ENCODE measurements around the gene GPATCH8. TPM values are rescaled to one million over a fixed set of nuclear protein-coding genes. Genes with fewer than 3 reads are reported as not detected.

Gene GPATCH8
- total RNA-seq, 2 donors from 2014 or later, result 25.7 to 33.9 TPM

DNA sequence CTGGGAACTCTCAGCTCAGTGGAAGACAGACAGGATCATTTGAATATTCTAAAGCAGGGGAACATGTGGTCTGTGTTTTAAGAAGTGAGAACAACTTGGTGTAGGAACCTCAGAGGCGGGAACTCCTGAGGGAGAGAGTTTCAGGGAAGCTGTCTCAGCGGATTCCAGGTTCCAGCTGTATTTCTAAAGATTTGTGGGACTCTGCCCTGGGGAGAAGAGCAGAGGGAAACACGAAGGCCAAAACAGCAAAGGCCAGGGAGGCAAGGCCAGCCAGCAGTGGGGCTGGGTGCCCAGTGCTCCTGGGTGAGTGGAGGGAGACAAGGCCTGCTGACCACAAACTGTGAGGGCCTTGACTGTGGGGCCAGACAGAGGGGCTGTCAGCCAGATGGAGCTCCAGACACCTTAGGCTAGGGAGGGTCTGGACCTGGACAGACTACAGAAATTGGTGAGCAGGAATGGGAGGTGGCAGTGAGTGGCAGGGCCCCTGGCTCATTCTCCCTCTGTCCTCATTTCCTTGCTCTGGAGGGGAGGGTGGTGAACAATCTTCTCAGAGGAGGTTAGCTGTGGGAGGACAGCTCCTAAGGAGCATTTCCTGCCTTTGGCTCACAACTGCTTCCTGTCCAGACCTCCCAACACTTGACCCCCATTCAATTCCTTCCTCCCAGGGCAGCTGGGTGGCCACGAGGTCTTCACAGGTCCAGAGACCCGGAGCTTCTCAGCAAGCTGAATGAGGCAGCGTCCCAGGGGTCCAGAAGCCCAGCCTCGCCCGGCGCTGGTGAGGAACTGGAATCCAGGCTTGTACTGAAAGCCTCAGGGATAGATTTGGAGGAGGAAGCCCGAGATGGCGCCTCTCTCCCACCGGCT lies 33.1 kb upstream of the GPATCH8 start:
- peak in 1 of 4 donors; percentile 31 for DNase-seq
- TF ChIP-seq, protein P1, sequence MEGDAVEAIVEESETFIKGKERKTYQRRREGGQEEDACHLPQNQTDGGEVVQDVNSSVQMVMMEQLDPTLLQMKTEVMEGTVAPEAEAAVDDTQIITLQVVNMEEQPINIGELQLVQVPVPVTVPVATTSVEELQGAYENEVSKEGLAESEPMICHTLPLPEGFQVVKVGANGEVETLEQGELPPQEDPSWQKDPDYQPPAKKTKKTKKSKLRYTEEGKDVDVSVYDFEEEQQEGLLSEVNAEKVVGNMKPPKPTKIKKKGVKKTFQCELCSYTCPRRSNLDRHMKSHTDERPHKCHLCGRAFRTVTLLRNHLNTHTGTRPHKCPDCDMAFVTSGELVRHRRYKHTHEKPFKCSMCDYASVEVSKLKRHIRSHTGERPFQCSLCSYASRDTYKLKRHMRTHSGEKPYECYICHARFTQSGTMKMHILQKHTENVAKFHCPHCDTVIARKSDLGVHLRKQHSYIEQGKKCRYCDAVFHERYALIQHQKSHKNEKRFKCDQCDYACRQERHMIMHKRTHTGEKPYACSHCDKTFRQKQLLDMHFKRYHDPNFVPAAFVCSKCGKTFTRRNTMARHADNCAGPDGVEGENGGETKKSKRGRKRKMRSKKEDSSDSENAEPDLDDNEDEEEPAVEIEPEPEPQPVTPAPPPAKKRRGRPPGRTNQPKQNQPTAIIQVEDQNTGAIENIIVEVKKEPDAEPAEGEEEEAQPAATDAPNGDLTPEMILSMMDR (IDR thresholded peaks at IDR 0.05), result no peak
- TF ChIP-seq POLR2A (IDR thresholded peaks at IDR 0.05), result no peak
- Histone ChIP-seq H3K4me1 (no peaks in the 10 kb centered on the region), H3K27ac (no peak overlapping the region), H3K36me3 (replicated peaks in 1 of 2; ENCODE audit: insufficient read depth in 1 of 2, low read depth in 2 of 2) (no peaks in the 10 kb centered on the region), H3K27me3 (no peaks in the 10 kb centered on the region), H3K4me3 (no peak overlapping the region), H3K9me3 (no peaks in the 10 kb centered on the region)
- no peak for ATAC-seq
- intact Hi-C loops (cut with DNase I), result loop anchor here (10.0 kb wide), 1 partner anchor 98 kb away; no protein-coding TSS in a partner anchor
- WGBS, 2 donors, result 58 to 63% methylated on average over 10 to 12 of the region's 12 CpGs

DNA sequence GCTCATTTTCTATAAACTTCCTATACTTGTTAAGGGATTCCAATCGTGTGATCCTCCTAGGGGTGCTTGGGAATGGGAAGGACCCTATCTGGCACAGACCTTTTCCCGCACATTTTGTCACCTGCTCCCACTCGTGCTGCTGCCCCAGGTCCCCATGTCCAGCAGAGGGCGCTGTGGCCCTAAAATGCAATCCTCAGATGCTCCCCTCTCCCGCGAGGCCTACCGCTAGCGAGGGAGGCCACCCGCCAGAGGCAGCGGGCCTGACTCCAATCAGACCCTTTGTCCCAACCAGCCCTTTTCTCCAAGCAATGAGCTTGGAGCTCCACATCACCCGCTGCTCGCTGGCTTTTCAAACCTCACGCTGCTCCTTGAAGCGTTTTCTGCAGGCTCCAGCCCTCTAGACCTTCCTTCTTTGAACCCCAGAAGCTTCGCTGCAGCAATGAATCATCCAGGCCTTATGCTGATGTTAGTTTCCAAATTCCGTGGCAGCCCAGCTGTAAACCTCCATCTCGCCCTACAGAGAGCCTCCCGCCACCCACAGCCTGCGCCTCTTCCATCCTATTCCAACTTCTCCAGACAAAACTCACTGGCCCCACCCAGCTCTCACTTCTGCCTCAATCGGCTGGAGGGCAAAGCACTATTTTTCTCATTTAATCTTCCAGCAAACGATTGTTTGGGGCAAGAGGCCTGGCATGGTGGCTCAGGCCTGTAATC lies 30.5 kb upstream of the GPATCH8 start:
- no peaks in the 10 kb centered on the region for H3K4me1 ChIP-seq
- no peak overlapping the region for H3K27ac ChIP-seq
- 28 to 37% methylated on average over 21 of the region's 21 CpGs for WGBS, 2 donors
- H3K27me3 ChIP-seq, result no peaks in the 10 kb centered on the region
- no peaks in the 10 kb centered on the region for H3K36me3 ChIP-seq (replicated peaks in 1 of 2; ENCODE audit: insufficient read depth in 1 of 2, low read depth in 2 of 2)
- DNase-seq (peak; percentile 83 to 90 (median 86)), ATAC-seq (peak; percentile 85)
- H3K9me3 ChIP-seq, result no peaks in the 10 kb centered on the region
- TF ChIP-seq, protein P1 (IDR thresholded peaks at IDR 0.05), result peak; percentile 80 to 90 (median 88)
- no peak for TF ChIP-seq POLR2A (IDR thresholded peaks at IDR 0.05)
- intact Hi-C loops (cut with DNase I), result loop anchor here (10.0 kb wide), 1 partner anchor 101 kb away; no protein-coding TSS in a partner anchor
- H3K4me3 ChIP-seq, result no peak overlapping the region

DNA sequence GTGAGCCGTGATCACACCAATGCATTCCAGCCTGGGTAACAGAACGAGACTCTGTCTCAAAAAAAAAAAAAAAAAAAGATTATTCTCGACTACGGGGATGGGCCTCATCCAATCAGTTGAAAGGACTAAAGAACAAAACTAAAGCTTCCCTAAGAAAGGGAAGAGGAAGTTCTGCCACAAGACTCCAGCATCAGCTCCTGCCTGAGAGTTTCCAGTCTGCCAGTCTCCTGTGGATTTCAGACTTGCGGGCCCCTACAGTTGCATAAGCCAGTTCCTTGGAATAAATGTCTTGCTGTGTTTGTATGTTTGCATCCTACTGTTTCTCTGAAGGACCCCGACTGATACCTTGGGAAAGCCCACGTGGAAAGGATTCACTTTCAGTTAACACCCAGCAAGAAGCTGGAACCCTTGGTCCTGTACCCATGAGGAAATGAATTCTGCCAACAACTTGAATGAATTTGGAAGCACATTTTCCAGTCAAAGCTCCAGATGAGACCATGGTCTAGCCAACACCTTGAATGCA lies 27.8 kb upstream of the GPATCH8 start:
- no peak for DNase-seq
- Histone ChIP-seq H3K36me3 (replicated peaks in 1 of 2; ENCODE audit: insufficient read depth in 1 of 2, low read depth in 2 of 2) (no peaks in the 10 kb centered on the region), H3K27me3 (no peaks in the 10 kb centered on the region), H3K4me3 (no peak overlapping the region), H3K27ac (no peak overlapping the region), H3K9me3 (no peaks in the 10 kb centered on the region), H3K4me1 (no peaks in the 10 kb centered on the region)
- intact Hi-C loops (cut with DNase I), result loop anchor here (10.0 kb wide), 1 partner anchor 104 kb away; no protein-coding TSS in a partner anchor
- 44% methylated on average over 7 of the region's 7 CpGs for WGBS, 2 donors
- TF ChIP-seq, protein P1 (IDR thresholded peaks at IDR 0.05), result no peak
- no peak for TF ChIP-seq POLR2A (IDR thresholded peaks at IDR 0.05)
- no peak for ATAC-seq

DNA sequence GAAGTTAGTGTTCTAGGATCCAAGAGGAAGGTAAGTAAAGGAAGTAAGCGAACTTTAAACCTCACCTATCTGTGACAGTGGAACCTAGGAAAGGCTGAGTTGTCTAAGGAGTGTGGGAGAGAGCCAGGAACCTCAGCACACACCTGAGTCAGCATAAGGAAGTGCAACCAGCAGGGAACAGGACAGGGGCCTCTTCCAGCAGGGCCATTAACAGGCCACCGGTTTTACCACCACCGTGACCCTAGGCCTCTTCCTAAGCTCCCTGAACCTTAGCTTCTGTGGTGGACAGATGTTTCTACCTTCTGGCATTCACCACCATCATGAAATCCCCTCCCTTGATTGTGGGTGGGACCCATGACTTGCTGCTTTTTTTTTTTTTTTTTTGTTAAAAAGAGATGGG lies 26.7 kb upstream of the GPATCH8 start:
- WGBS, 2 donors, result 58 to 66% methylated on average over 3 of the region's 3 CpGs
- Histone ChIP-seq H3K4me1 (no peaks in the 10 kb centered on the region), H3K27ac (no peak overlapping the region), H3K27me3 (no peaks in the 10 kb centered on the region), H3K9me3 (no peaks in the 10 kb centered on the region), H3K36me3 (replicated peaks in 1 of 2; ENCODE audit: insufficient read depth in 1 of 2, low read depth in 2 of 2) (no peaks in the 10 kb centered on the region), H3K4me3 (no peak overlapping the region)
- no peak for DNase-seq
- intact Hi-C loops (cut with DNase I), result loop anchor here (10.0 kb wide), 1 partner anchor 105 kb away; no protein-coding TSS in a partner anchor
- TF ChIP-seq, protein P1 (IDR thresholded peaks at IDR 0.05), result no peak
- TF ChIP-seq POLR2A (IDR thresholded peaks at IDR 0.05), result no peak
- ATAC-seq, result no peak

Measured in body of pancreas (tissue), 4 donors.